ENCODE data around the gene MAML1.

The MAML1 gene

GRCh38 chr5:179816796-179817469, 84.3 kb downstream of the MAML1 start:
- Histone ChIP-seq H3K27me3 (ENCODE audit: control insufficient read depth, insufficient read depth, low read length) (peaks cover 25% of the 10 kb centered on the region), H3K27ac (ENCODE audit: low read length) (no peak overlapping the region), H3K4me1 (ENCODE audit: control insufficient read depth, low read depth, low read length) (peaks cover 26% of the 10 kb centered on the region), H3K9ac (ENCODE audit: low read length) (no peak overlapping the region), H3K9me3 (ENCODE audit: control insufficient read depth, low read depth, low read length) (no peaks in the 10 kb centered on the region), H3K36me3 (ENCODE audit: control insufficient read depth, low read depth, low read length) (no peaks in the 10 kb centered on the region), H3K4me3 (ENCODE audit: low read length) (peak overlapping the region; percentile 46)

DNA sequence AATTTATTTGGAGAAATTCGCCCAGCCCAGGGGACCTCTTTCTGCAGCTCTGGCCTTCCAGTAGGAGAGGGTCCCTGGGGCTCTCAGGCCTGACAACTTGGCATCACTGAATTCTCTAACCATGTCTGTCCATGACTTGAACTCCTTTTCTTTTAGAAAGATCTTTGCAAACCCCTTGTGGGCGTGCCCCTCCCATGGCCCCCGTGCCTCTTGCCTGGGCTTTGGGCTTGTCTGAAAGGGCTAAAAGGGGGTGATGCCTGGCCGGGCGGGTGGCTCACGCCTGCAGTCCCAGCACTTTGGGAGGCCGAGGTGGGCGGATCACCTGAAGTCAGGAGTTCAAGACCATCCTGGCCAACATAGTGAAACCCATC, 84.8 kb downstream of the MAML1 start:
- Histone ChIP-seq H3K4me1 (ENCODE audit: control insufficient read depth, low read depth, low read length) (peaks cover 31% of the 10 kb centered on the region), H3K27ac (ENCODE audit: low read length) (no peak overlapping the region), H3K4me3 (ENCODE audit: low read length) (peak overlapping the region; percentile 46), H3K9me3 (ENCODE audit: control insufficient read depth, low read depth, low read length) (no peaks in the 10 kb centered on the region), H3K27me3 (ENCODE audit: control insufficient read depth, insufficient read depth, low read length) (peaks cover 25% of the 10 kb centered on the region), H3K36me3 (ENCODE audit: control insufficient read depth, low read depth, low read length) (no peaks in the 10 kb centered on the region), H3K9ac (ENCODE audit: low read length) (no peak overlapping the region)

DNA sequence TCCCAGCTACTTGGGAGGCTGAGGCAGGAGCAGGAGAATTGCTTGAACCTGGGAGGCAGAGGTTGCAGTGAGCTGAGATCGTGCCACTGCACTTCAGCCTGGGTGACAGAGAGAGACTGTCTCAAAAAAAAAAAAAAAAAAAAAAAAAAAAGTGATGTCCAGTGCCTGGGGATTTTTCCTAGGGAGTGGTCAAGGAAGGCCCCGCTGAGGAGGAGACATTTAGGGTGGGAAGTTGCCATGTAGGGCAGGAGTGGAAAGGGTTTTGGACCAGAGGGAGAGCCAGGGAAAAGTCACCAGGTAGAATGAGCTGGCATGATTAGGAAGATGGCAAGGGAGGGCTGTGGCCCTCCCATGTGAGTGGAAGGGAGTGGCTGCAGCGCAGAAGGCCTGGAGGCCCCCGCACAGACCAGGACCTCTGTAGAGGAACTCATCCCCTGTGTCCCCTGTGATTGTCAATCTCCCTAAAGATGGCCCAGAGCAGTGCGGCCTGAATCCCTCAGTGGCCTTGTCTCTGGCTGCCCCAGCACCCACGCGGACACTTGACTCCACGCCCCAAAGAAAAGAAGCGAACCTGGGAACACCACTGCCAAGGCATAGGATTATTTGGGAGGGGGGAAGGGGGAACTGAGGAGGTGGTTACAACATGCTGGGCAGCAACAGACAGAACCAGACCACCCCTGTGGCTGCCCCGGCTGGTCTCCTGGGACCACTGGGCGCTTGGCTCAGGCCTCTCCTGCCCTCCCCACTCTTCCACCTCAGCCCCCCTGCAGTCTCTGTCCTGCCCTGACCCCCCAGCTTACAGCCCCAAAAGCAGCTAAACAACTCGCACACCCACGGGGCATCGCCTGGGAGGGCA, 85.5 kb downstream of the MAML1 start:
- H3K4me3 ChIP-seq (ENCODE audit: low read length): peak overlapping the region; percentile 43
- H3K9ac ChIP-seq (ENCODE audit: low read length): peak overlapping the region; percentile 69
- peaks cover 5% of the 10 kb centered on the region for H3K36me3 ChIP-seq (ENCODE audit: control insufficient read depth, low read depth, low read length)
- peaks cover 25% of the 10 kb centered on the region for H3K27me3 ChIP-seq (ENCODE audit: control insufficient read depth, insufficient read depth, low read length)
- peak overlapping the region; percentile 19 for H3K27ac ChIP-seq (ENCODE audit: low read length)
- H3K4me1 ChIP-seq (ENCODE audit: control insufficient read depth, low read depth, low read length): peaks cover 29% of the 10 kb centered on the region
- no peaks in the 10 kb centered on the region for H3K9me3 ChIP-seq (ENCODE audit: control insufficient read depth, low read depth, low read length)

- Histone ChIP-seq H3K27ac (ENCODE audit: low read length) (peak overlapping the region; percentile 19), H3K9ac (ENCODE audit: low read length) (peak overlapping the region; percentile 69), H3K4me3 (ENCODE audit: low read length) (peak overlapping the region; percentile 43), H3K36me3 (ENCODE audit: control insufficient read depth, low read depth, low read length) (peaks cover 9% of the 10 kb centered on the region), H3K4me1 (ENCODE audit: control insufficient read depth, low read depth, low read length) (peaks cover 27% of the 10 kb centered on the region), H3K27me3 (ENCODE audit: control insufficient read depth, insufficient read depth, low read length) (peaks cover 25% of the 10 kb centered on the region), H3K9me3 (ENCODE audit: control insufficient read depth, low read depth, low read length) (no peaks in the 10 kb centered on the region)
Observed at GRCh38 chr5:179818746-179819295, 86.2 kb downstream of the MAML1 start.

GRCh38 chr5:179819296-179820126, 86.9 kb downstream of the MAML1 start:
- Histone ChIP-seq H3K4me1 (ENCODE audit: control insufficient read depth, low read depth, low read length) (peaks cover 27% of the 10 kb centered on the region), H3K27me3 (ENCODE audit: control insufficient read depth, insufficient read depth, low read length) (peaks cover 25% of the 10 kb centered on the region), H3K9me3 (ENCODE audit: control insufficient read depth, low read depth, low read length) (no peaks in the 10 kb centered on the region), H3K9ac (ENCODE audit: low read length) (peak overlapping the region; percentile 69), H3K36me3 (ENCODE audit: control insufficient read depth, low read depth, low read length) (peaks cover 16% of the 10 kb centered on the region), H3K4me3 (ENCODE audit: low read length) (peak overlapping the region; percentile 43), H3K27ac (ENCODE audit: low read length) (peak overlapping the region; percentile 33)

- Histone ChIP-seq H3K36me3 (ENCODE audit: control insufficient read depth, low read depth, low read length) (peaks cover 22% of the 10 kb centered on the region), H3K4me3 (ENCODE audit: low read length) (peak overlapping the region; percentile 52), H3K4me1 (ENCODE audit: control insufficient read depth, low read depth, low read length) (peaks cover 27% of the 10 kb centered on the region), H3K9ac (ENCODE audit: low read length) (peak overlapping the region; percentile 69), H3K27ac (ENCODE audit: low read length) (no peak overlapping the region), H3K27me3 (ENCODE audit: control insufficient read depth, insufficient read depth, low read length) (peaks cover 25% of the 10 kb centered on the region), H3K9me3 (ENCODE audit: control insufficient read depth, low read depth, low read length) (no peaks in the 10 kb centered on the region)
Observed at GRCh38 chr5:179820127-179820482, 87.5 kb downstream of the MAML1 start.

DNA sequence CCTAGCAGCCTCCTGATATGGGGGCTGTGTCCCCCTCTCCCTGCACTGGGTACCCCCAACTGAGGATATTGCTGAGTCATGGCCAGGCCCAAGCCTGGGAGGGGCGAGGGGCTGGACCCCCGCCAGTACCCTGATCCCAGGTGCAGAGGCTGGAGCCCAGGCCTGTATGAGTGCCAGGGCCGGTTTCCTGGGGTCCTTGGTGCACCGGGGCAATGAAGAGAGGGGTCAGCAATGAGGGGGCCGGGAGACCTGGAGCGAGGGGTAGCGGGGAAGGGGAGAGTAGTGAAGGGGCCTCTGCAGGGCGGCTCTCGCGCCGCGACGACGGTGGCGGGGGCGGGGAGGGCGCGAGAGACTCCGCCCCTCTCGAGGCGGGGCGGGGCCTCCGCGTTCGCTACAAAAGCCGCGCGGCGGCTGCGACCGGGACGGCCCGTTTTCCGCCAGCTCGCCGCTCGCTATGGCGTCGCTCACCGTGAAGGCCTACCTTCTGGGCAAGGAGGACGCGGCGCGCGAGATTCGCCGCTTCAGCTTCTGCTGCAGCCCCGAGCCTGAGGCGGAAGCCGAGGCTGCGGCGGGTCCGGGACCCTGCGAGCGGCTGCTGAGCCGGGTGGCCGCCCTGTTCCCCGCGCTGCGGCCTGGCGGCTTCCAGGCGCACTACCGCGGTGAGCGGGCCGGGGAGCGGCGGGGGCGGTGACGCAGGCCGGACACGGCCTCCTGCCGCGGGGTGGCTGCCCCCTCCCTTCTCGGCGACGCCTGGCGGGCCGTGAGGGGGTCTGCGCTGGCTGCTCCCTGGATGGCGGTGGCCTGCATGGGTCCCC, 88.1 kb downstream of the MAML1 start, which contains the start of gene SQSTM1:
Gene SQSTM1, plus strand, starts transcription at position 423 of the 815 bp plus-strand sequence. Its CDS starts 32 bp downstream, at position 455.
- peaks cover 27% of the 10 kb centered on the region for H3K4me1 ChIP-seq (ENCODE audit: control insufficient read depth, low read depth, low read length)
- H3K27me3 ChIP-seq (ENCODE audit: control insufficient read depth, insufficient read depth, low read length): peaks cover 24% of the 10 kb centered on the region
- H3K36me3 ChIP-seq (ENCODE audit: control insufficient read depth, low read depth, low read length): peaks cover 28% of the 10 kb centered on the region
- H3K9ac ChIP-seq (ENCODE audit: low read length): peak within 1 kb of the TSS; percentile 69
- H3K9me3 ChIP-seq (ENCODE audit: control insufficient read depth, low read depth, low read length): no peaks in the 10 kb centered on the region
- H3K4me3 ChIP-seq (ENCODE audit: low read length): peak within 1 kb of the TSS; percentile 52
- H3K27ac ChIP-seq (ENCODE audit: low read length): peak within 1 kb of the TSS; percentile 27

- Histone ChIP-seq H3K4me1 (ENCODE audit: control insufficient read depth, low read depth, low read length) (peaks cover 27% of the 10 kb centered on the region), H3K4me3 (ENCODE audit: low read length) (peak overlapping the region; percentile 52), H3K9ac (ENCODE audit: low read length) (peak overlapping the region; percentile 69), H3K9me3 (ENCODE audit: control insufficient read depth, low read depth, low read length) (no peaks in the 10 kb centered on the region), H3K27ac (ENCODE audit: low read length) (peak overlapping the region; percentile 27), H3K36me3 (ENCODE audit: control insufficient read depth, low read depth, low read length) (peaks cover 35% of the 10 kb centered on the region), H3K27me3 (ENCODE audit: control insufficient read depth, insufficient read depth, low read length) (peaks cover 16% of the 10 kb centered on the region)
Observed at GRCh38 chr5:179821298-179822058, 88.9 kb downstream of the MAML1 start.

- H3K9me3 ChIP-seq (ENCODE audit: control insufficient read depth, low read depth, low read length): no peaks in the 10 kb centered on the region
- H3K4me3 ChIP-seq (ENCODE audit: low read length): peak overlapping the region; percentile 52
- peaks cover 13% of the 10 kb centered on the region for H3K27me3 ChIP-seq (ENCODE audit: control insufficient read depth, insufficient read depth, low read length)
- H3K4me1 ChIP-seq (ENCODE audit: control insufficient read depth, low read depth, low read length): peaks cover 27% of the 10 kb centered on the region
- H3K9ac ChIP-seq (ENCODE audit: low read length): no peak overlapping the region
- H3K36me3 ChIP-seq (ENCODE audit: control insufficient read depth, low read depth, low read length): peaks cover 40% of the 10 kb centered on the region
- no peak overlapping the region for H3K27ac ChIP-seq (ENCODE audit: low read length)
Observed at GRCh38 chr5:179822059-179822432, 89.4 kb downstream of the MAML1 start.

GRCh38 chr5:179822444-179822990, 89.9 kb downstream of the MAML1 start:
- Histone ChIP-seq H3K36me3 (ENCODE audit: control insufficient read depth, low read depth, low read length) (peaks cover 45% of the 10 kb centered on the region), H3K27ac (ENCODE audit: low read length) (no peak overlapping the region), H3K9me3 (ENCODE audit: control insufficient read depth, low read depth, low read length) (no peaks in the 10 kb centered on the region), H3K4me1 (ENCODE audit: control insufficient read depth, low read depth, low read length) (peaks cover 27% of the 10 kb centered on the region), H3K27me3 (ENCODE audit: control insufficient read depth, insufficient read depth, low read length) (peaks cover 9% of the 10 kb centered on the region), H3K9ac (ENCODE audit: low read length) (no peak overlapping the region), H3K4me3 (ENCODE audit: low read length) (peak overlapping the region; percentile 52)

Data from iPS-18a (cell line).